GDM1 (cell line): Measurements from ENCODE around the gene RUNX2.
"Not testable (repeated sequence)": the region's sequence is repeated elsewhere in the genome, so short reads cannot be mapped to it uniquely, and the experiment has no call there.

Experiments used
- DNase-seq: peaks from one replicate; lab custom pipeline; 2025; lab: John Stamatoyannopoulos, UW

Gene RUNX2

DNA sequence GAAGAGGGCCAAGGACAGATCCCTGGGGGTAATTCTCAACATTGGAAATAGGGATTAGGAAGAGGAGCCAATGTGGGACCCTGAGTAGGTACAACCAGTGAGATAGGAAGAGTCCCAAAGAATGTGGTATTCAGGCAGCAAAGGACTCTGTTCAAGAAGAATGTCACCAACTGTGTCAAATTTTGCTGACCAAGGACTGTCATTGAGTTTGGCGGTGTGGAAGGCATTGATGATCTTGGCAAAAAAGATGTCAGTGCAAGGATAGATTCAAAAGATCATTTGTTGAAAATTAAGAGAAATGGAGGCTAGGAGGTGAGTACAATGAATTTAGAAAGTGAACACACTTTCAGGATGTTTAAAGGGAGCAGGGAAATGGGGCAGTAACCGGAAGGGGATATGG lies 132.0 kb downstream of the RUNX2 start:
- DNase-seq: no peak

- DNase-seq: no peak
These were observed 133.4 kb downstream of the RUNX2 start for GRCh38 chr6:45461486-45461885.

GRCh38 chr6:45462190-45463134 lies 134.3 kb downstream of the RUNX2 start:
- no peak for DNase-seq

DNA sequence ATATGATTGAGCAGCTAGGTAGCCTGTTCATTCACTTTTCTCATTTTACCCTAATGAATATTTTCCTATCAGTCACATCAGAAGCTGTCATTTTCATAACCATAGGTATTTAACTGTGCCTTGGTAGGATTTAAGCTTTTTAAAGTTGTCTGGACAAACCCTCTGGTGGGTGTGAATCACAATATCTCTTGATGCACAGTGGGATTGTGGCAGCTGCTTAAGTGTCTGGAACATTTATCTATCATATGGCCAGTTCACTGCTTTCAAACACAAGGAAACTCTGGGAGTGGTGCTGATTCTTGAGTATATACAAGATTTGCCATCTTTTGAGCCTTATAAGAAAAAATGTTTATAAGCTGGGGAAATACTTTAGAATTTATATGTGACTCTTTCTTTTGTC lies 136.6 kb downstream of the RUNX2 start:
- no peak for DNase-seq

GRCh38 chr6:45466686-45467085 lies 138.6 kb downstream of the RUNX2 start:
- no peak for DNase-seq

- DNase-seq: not testable (repeated sequence)
These were observed 139.3 kb downstream of the RUNX2 start for GRCh38 chr6:45467417-45467816.

- no peak for DNase-seq
These were observed 139.7 kb downstream of the RUNX2 start for GRCh38 chr6:45467853-45468252.

- no peak for DNase-seq
These were observed 141.5 kb downstream of the RUNX2 start for GRCh38 chr6:45469663-45470062.

DNA sequence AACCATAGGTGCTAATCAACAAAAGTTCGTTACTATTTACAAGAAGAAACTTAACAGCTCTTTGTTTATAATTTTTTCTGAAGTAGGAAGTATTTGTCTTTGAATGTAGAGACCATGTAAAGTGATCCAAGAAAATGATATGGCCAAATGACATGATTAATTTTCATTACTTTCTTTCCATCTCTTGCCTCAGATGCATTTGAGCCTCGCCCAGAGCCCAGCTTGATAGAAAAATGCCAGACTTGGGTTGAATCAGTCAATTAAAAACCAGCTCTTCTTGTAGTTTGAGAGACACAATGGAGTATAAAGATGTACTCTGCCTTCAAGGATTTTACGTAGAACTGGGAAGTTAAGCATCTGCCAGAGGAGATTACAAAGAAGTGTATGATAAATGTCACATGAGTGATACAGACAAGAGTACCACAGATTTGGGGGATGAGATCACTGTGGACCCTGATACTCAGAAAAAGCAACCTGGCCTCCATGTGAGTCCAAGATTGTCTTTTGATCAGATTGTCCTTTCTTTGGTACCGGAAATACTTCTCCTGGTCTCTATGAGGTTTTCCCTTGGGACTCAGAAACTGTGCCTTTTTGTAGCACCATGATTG lies 142.1 kb downstream of the RUNX2 start:
- DNase-seq: no peak

DNA sequence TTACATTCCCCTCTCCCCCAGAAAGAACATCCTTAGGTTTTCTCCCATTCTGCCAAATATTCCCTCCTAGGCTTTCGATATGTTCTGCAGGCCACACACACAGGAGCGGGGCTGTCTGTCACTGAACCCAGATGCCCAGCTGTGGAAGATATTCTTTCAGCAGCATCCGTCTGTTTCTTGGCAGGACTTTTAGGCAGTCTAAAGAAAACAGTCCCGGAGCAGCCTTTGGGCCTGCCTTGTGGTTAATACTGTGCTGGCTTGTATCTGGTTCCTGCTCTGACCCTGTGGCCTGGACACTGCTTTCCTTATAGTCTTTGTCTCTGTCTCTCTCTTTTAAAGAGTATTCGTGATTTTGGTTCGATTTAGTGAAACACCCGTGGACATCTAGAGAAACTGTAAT lies 144.3 kb downstream of the RUNX2 start:
- no peak for DNase-seq

DNA sequence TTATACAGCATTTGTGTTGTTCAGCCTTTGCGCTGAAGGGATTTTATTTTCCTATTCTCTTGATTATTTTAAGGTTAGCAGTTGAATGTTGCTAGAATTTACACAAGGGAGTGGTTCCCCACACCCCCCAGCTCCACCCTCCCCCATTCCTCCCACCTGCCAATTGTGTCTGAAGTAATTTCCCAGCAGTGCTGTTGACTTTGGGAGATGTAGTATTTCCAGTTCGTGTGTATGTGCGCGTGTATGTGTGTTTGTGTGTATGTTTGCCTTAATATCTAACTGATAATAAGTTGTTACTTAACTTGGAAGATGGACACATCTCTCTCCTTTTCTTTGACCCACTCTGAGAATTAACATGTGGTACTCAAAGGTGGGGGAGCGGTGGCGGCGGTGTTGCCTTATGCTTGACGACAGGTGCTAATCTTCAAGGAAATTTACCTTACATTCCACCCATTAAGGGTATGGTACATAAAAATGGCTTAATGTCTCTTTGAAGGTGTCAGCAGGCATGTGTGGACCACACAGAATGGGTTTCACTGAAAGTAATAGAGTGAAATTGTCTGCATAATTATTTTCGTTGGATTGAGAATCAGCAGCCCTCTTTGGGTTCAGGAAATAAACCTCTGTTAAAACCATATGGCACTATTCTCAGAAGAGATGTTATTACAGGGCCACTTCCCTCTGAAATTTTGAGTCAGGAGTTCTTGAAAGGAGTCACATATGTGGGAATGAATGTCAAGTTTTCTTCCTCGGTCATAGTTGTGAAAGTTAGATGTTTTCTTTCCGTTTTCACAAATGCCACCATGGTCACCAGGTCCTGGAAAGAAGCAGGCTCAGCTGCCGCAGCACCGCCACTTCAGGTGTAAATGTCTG lies 145.2 kb downstream of the RUNX2 start:
- no peak for DNase-seq

- DNase-seq: no peak
These were observed 146.2 kb downstream of the RUNX2 start for GRCh38 chr6:45474376-45474775.

- no peak for DNase-seq
These were observed 148.2 kb downstream of the RUNX2 start for GRCh38 chr6:45476341-45476740.

DNA sequence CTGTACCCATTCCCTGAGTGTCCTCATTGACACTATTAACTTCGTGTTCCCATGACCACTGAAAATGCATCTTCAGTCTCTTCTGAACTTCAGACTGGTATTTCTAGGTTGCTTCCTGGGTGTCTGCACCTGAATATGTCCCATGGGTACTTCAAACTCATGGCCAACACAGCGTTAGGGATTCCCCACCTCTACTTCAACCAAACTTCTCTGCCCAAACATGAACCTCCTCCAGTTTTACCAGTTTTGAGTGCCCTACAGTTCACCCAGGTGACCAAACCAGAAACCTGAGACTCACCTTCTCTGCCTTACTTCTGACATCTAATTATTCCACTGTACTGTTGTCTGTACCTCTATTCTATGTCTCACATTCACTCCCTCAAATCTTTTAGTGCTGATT lies 149.1 kb downstream of the RUNX2 start:
- DNase-seq: no peak

DNA sequence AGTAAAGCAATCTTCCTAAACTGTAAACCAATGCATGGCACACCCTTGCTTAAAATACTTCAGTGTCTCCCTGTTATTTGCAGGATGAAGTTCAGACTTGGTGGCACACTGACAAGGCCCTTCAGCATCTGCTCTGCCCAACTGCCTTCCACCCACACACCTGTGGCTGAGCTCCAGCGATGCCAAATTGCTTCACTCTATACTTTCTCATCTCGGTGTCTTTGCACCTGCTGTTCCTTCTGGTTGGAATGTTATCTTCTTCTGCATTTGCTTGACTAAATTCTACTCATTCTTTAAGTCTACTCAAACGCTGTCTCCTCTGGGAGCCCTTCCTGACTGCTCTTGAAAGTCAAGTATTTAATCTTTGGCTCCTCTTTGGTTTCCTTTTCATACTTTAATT lies 149.7 kb downstream of the RUNX2 start:
- DNase-seq: no peak

GRCh38 chr6:45478240-45478639 lies 150.1 kb downstream of the RUNX2 start:
- DNase-seq: no peak

DNA sequence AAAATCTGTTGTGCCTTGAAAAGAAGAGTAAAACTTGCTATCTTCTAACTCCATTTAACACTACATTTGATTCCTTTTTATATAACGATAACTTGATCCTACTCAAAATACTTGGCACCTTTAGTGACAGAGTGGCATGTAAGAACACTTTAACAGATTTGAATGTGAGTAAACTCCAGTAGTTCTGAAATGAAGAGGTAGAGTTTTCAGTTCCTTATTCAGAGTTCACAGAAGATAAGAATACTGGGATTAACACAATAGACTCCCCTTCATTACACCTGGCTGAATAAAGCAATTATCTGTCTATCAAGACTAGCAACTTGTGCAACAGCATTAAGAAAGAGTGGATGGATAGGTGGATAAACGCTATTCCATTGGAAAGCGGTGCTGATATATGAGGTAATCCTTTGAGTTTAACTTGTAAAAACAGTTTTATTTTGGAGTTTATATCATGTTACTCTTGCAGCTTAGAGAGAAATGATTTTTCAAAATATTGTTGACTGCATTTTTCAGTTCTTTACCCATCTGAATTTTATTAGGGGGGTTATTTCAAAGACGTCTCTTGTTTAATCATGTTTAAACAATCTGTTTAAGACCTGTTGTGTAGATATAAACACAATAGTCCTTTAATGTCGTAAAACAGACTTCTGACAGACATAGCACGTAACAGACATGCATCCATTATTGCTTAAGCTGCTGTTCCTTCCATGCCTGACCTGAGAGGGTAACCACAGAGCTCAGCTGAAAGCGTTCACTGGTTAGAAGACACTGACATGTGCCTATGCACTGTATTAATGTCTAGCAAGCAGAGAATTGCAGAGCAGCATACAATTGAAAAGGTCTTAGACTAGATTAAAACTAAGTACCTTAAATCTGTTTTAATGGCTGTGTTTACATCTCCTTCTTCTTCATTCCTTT lies 152.0 kb downstream of the RUNX2 start:
- no peak for DNase-seq

GRCh38 chr6:45480752-45481415 lies 152.8 kb downstream of the RUNX2 start:
- DNase-seq: no peak

DNA sequence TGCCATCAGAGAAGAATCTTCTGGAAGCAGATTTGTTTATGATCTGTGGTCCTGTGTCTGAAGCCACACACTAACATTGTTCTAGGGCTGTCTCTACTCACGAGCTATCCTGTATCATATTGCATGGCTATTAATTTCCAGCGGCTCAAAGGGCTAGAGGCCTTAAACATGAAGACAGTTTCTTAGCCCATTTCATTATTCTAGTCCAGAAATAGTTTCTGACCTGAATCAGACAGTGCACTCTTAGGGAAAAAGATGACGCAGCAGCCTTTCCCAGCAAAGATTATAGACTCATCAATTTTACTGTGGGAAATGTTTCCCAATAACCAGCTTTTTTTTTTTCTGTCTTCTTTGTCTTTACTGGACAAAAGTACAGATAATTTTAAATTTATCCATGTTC lies 154.9 kb downstream of the RUNX2 start:
- no peak for DNase-seq

GRCh38 chr6:45483501-45483900 lies 155.4 kb downstream of the RUNX2 start:
- DNase-seq: no peak

GRCh38 chr6:45486736-45487135 lies 158.6 kb downstream of the RUNX2 start:
- DNase-seq: peak; percentile 8
